Spinal cord (tissue), 10 donors: ENCODE measurements around the gene PDCD1. TPM values are rescaled to one million over a fixed set of nuclear protein-coding genes. Genes with fewer than 3 reads are reported as not detected.
A peak's percentile ranks its signal among the peaks of the same experiment; 100 is the strongest.

Source experiments
- DNase-seq, 6 donors: peaks; one replicate each; pipeline versions ENCODE4 v3.0.0 to v3.0.0-alpha.2; 2013 to 2015; ENCODE audit warnings: low spot score in 6 of 6, low read depth in 4 of 6
- H3K27ac ChIP-seq: one replicate; pipeline ENCODE4 v1.5.1; 2013; ENCODE audit warnings: low read depth, low read length, control low read depth
- H3K27me3 ChIP-seq: one replicate; pipeline ENCODE4 v1.6.1; 2013; ENCODE audit warnings: low read length; ENCODE audit not compliant: control insufficient read depth, insufficient read depth
- H3K36me3 ChIP-seq: one replicate; pipeline ENCODE4 v1.6.1; 2013; ENCODE audit warnings: low read length; ENCODE audit not compliant: control insufficient read depth, insufficient read depth
- H3K4me1 ChIP-seq: one replicate; pipeline ENCODE4 v1.6.1; 2013; ENCODE audit warnings: low read length; ENCODE audit not compliant: control insufficient read depth, insufficient read depth
- H3K4me3 ChIP-seq: one replicate; pipeline ENCODE4 v1.5.1; 2013; ENCODE audit warnings: low read depth, low read length, control low read depth
- H3K9me3 ChIP-seq: one replicate; pipeline ENCODE4 v1.6.1; 2013; ENCODE audit warnings: low read length; ENCODE audit not compliant: control insufficient read depth, insufficient read depth
- WGBS: methylation state at CpG from one replicate; pipeline ENCODE4 v1.1.5; 2013; ENCODE audit warnings: missing lambda C conversion rate; ENCODE audit not compliant: insufficient coverage; 5-methylcytosine and 5-hydroxymethylcytosine counted together
- polyA plus RNA-seq, 2 donors: library from polyadenylated mRNA; unstranded; fragments of 120-200 nt; gene quantifications; one replicate each; pipeline ENCODE4 v1.2.1, GENCODE V29; 2013; ENCODE audit not compliant: insufficient read length in 2 of 2
- total RNA-seq, 2 donors: library from RNA; depleted of rRNA in 1 of 2; stranded (reverse); fragments of 120-200 nt in 1 of 2; fragments of >200 nt in 1 of 2; gene quantifications; one replicate each; pipeline versions ENCODE4 v1.2.3 to v1.2.4, GENCODE V29; 2013 to 2014
- donor health status: healthy.

PDCD1 gene
- total and polyA plus RNA-seq, 4 donors = 0.06 to 0.20 TPM; not detected in 2

DNA sequence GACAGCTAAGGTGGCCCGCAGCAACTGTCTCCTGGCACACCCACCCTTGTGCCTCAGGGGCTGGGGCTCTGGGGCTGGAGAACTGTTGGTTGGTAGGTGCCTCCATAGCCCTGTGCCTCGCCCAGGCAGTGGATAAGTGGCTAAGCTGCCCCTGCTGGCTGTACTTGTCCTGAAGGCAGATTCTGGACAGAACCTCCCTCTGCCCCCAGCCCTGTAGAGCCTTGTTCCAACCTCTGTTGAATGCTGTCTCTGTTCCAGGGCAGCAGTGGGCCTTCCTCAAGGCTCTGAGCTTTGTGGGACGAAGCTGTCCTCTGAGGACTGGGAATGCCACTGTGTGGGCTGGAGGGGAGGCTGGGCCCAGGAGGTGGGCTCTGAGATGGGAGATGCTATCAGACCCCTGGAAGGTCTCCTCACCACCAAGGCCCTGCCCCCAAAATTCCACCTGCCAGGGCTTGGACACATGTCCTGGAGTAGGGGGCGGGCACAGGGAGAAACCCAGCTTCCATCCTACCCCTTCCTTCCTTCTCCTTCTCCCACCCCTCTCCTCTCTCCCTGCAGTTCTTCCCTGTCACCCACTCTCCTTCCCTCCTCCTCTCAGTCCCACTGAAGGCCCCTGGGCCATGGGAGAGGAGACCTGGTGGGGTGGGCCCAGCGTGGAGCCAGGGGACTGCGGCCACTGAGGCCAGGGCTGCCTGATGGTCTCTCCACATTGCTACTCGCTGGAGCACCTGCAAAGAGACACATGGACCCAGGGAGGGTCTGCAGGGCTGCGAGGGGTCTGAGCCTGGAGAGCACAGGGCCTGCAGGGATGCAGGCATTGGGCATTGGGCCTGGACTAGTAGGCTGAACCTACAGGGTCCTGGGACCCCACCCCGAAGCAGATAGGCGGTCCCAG is 1.7 kb upstream of the PDCD1 start:
- H3K4me3 ChIP-seq = no peak overlapping the region
- no peaks in the 10 kb centered on the region for H3K9me3 ChIP-seq
- peaks cover 2% of the 10 kb centered on the region for H3K27me3 ChIP-seq
- H3K4me1 ChIP-seq = peaks cover 42% of the 10 kb centered on the region
- no peaks in the 10 kb centered on the region for H3K36me3 ChIP-seq
- 83% methylated on average over 8 of the region's 10 CpGs for WGBS
- DNase-seq = peak in 2 of 6 donors; percentile 38 to 42
- peak overlapping the region; percentile 61 for H3K27ac ChIP-seq

DNA sequence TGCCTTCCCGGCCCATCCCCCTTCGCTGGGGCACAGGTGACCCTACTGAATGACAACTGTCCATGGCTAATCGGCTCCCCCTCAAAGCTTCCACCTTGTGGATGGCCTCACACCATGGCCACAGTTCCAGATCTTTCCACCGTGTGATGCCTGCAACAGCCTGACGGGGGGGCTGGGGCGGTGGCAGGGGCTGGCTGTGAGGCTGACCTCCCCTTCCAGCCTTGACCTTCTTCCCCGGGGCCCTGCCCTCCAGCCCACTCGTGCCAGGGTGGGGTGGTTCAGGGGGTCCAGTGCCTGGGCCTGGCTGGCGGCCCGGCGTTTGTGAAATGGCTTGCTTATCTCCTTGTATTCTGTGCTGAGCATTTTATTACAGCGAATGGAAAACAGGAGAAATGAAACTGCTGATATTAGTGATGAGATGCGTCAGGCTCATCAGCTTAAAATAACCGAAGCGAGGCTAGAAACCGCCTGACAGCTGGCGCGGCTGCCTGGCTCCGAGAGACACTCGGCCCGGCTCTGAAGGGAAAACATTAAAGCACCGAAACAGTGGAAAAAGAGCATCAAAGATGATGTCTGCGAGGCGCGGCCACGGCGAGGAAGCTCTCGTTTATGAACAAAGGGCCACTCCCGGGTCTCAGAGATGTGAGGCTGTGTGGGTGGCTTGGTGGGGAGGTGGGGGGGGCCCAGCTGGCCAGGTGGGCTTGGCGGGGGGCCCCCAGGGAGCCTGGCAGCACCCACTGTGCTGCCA is 916 bp upstream of the PDCD1 start:
- Histone ChIP-seq H3K36me3 (no peaks in the 10 kb centered on the region), H3K9me3 (no peaks in the 10 kb centered on the region), H3K4me1 (peaks cover 50% of the 10 kb centered on the region), H3K27me3 (peaks cover 2% of the 10 kb centered on the region), H3K4me3 (no peak overlapping the region), H3K27ac (peak overlapping the region; percentile 61)
- peak in 2 of 6 donors; percentile 73 to 91 for DNase-seq
- WGBS = 29% methylated on average over 30 of the region's 30 CpGs

DNA sequence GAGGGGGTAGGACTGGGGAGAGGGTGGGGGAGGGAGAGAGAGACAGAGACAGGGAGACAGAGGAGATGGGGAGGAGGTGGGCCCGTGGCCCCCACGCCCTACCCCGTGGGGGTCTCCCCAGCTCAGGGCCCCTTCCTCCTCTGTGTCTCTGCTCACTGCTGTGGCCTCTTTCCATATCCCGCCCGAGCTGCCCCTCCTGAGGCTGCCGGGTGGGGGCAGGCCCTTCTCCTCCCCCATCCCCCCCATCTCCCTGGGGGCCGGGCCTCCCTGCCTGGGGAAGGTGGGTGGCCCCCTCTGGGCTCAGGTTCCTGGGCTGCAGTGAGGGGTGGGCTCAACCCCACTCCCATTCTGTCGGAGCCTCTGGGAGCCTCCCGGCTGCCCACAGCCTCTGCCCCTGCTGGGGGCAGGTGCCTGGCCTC is 332 bp upstream of the PDCD1 start:
- no peak for DNase-seq
- no peaks in the 10 kb centered on the region for H3K9me3 ChIP-seq

DNA sequence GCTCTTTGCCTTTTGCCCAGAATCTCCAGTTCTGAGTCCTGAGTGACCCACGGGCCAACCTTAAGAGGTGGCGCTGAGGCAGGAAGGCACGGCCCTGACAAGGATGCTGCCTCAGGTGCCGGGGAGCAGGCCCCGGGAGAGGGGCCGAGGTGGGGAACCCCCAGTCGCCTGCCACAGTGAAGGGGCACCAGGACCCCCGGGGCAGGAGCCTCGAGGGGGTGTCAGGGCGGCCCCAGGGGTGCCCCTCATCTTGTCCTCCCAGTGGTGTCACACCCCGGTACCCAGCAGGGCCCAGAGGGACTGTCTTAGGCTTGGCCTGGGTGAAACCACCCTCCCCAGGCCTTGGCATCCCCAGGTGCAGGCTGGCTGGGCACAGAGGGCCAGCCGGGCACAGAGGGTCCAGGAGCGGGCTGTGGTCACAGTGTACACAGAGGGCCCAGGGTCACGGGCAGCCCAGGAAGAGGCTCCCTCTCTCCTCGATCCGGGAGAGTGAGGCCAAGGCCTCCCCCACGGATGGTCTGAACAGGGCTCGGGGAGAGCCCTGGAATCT is 1.0 kb downstream of the PDCD1 start:
- no peaks in the 10 kb centered on the region for H3K9me3 ChIP-seq
- H3K27ac ChIP-seq = no peak overlapping the region
- H3K36me3 ChIP-seq = peaks cover 6% of the 10 kb centered on the region
- no peak for DNase-seq
- H3K4me1 ChIP-seq = peaks cover 53% of the 10 kb centered on the region
- no peak overlapping the region for H3K4me3 ChIP-seq
- no peaks in the 10 kb centered on the region for H3K27me3 ChIP-seq
- 87% methylated on average over 14 of the region's 18 CpGs for WGBS

More for the DNA sequence above, 332 bp upstream of the PDCD1 start:
- Histone ChIP-seq H3K27me3 (peaks cover 2% of the 10 kb centered on the region), H3K27ac (peak overlapping the region; percentile 61), H3K4me1 (peaks cover 55% of the 10 kb centered on the region), H3K4me3 (no peak overlapping the region), H3K36me3 (peaks cover 3% of the 10 kb centered on the region)
- WGBS = 46% methylated on average over 8 of the region's 9 CpGs

DNA sequence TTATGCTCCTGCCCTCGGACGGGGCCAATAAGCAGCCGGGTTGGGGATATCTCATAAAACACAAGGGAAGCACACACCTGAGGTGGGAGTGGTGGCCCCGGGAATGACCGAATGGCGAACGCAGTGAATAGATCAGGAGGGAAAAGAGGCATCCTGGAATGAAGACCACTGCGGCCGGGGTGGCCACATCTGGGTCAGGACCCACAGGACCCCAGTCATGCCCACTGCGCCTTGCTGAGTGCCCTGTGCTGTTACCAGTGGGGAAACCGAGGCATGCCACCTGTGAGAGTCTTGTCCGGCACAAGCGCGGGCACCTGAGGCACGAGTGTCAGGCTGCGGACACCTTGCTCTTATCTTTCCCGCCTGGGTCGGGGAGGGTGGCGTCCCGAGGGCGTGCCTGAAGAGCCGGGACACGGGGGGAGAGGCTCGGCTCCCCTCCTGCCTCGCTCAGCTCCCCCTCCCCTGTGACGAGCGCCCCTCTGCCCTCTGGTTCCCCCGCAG is 1.6 kb downstream of the PDCD1 start:
- Histone ChIP-seq H3K36me3 (peaks cover 10% of the 10 kb centered on the region), H3K4me3 (no peak overlapping the region), H3K9me3 (no peaks in the 10 kb centered on the region), H3K4me1 (peaks cover 49% of the 10 kb centered on the region), H3K27ac (no peak overlapping the region), H3K27me3 (no peaks in the 10 kb centered on the region)
- DNase-seq = no peak
- 92% methylated on average over 27 of the region's 28 CpGs for WGBS

DNA sequence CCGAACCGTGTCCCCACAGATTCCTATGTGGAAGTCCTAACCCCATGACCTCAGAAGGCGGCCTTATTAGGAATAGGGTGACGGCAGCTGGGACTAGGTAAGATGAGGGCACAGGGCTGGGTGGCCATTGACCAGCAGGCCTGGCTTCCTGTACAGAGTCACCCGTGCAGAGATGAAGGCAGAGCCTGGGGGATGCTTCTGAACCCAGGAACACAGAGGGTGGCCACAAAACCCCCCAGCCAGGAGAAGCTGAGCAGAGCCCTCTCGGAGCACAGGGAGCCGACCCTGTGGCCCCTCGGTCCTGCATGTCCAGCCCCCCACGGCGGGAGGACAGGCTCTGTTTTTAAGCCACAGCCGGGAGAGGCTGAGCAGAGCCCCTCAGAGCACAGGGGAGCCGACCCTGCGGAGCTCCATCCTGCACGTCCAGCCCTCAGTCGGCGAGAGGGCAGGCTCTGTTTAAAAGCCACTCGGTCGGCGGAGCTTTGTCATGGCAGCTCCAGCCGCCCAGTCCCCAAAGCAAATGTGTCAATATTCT is 2.7 kb downstream of the PDCD1 start:
- Histone ChIP-seq H3K4me3 (no peak overlapping the region), H3K27ac (no peak overlapping the region), H3K4me1 (peaks cover 48% of the 10 kb centered on the region), H3K9me3 (no peaks in the 10 kb centered on the region), H3K27me3 (no peaks in the 10 kb centered on the region), H3K36me3 (peaks cover 10% of the 10 kb centered on the region)
- WGBS = 69% methylated on average over 13 of the region's 20 CpGs
- DNase-seq = no peak

DNA sequence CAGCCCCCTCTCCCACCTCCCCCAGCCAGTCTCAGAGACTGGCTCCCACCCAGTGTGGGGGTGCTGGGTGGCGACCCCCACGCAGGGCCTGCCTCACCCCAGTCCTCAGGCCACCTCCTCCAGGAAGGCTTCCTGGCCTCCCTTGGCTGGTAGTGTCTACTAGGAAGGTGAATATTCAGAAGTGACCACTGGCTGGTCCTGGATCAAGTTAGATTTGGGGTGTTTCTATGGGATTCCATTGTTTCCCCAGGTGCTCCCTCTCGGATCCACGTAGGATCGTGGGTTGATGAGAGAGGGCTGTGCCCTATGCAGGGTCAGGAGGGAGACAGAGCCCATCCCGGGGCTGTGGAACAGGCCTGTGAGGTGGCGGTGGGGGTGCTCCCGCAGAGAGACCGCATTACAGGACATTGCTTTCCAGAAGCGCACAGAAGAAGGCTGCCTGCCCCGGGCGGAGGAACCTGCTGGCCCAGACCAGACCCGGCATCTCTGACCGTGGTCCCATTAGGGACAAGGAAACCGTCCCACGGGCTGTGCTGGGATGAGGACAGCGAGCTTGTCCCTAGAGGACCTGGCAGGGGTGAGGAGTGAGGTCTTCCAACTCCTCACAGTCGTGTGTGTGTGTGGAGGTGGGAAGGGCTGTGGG is 3.3 kb downstream of the PDCD1 start:
- Histone ChIP-seq H3K4me1 (peaks cover 42% of the 10 kb centered on the region), H3K9me3 (no peaks in the 10 kb centered on the region)
- WGBS = 87% methylated on average over 13 of the region's 18 CpGs

DNA sequence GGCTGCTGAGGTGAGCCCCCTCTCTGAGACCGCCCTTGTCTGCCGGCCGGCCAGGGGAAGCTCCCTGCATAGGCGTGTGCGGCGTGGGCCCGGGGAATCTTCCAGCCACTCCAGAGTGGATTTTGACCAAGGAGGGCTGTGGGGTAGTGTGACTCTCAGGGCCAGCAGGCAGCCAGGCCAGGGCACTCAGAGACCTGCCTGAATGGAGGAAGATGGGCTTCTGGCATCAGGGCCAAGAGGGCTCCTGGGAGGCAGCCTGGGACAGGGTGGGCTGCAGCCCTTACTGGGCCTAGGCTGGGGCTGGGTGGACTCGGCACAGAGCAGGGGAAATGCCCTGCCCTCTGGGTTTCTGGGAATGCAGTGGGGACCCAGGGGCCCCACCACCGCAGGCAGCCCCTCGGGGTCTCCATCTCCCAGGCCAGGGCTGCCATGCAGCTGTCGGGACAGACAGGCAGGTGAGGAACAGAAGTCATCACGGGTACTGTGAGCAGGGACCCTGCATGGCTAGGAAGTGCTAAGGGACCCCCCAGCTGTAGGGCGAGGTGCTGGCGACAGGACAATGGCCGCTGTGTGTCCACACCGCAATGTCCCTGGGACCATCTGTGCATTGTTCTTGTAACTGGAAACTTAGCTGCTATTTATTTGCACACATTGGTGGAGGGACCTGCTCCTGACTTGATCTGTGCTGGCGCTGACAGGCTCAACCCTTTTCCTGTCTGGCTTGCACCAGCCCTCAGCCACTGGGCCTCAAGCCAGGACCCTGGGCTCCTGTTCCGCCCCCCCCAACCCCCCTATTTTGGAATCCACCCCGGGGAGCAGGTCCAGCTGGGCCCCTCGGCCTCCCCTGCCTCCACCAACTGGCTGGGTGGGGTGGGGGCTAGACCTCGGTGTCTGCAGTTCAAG is 4.1 kb downstream of the PDCD1 start:
- no peak for DNase-seq
- no peak overlapping the region for H3K27ac ChIP-seq
- peaks cover 16% of the 10 kb centered on the region for H3K36me3 ChIP-seq
- WGBS = 76% methylated on average over 17 of the region's 21 CpGs
- no peaks in the 10 kb centered on the region for H3K9me3 ChIP-seq
- peaks cover 35% of the 10 kb centered on the region for H3K4me1 ChIP-seq
- H3K4me3 ChIP-seq = no peak overlapping the region
- H3K27me3 ChIP-seq = no peaks in the 10 kb centered on the region

More for the DNA sequence above, 3.3 kb downstream of the PDCD1 start:
- no peak for DNase-seq
- H3K4me3 ChIP-seq = no peak overlapping the region
- no peaks in the 10 kb centered on the region for H3K27me3 ChIP-seq
- peaks cover 15% of the 10 kb centered on the region for H3K36me3 ChIP-seq
- H3K27ac ChIP-seq = no peak overlapping the region
